Ectodermal cell (in vitro differentiated cells): ENCODE data around the gene NT5E.

ENCODE experiments used
- H3K27ac ChIP-seq: 2 replicates; pipeline ENCODE4 v1.7.0; 2013; ENCODE audit warnings: mild to moderate bottlenecking, low read depth, low read length; ENCODE audit not compliant: insufficient read depth, poor library complexity, severe bottlenecking
- H3K27me3 ChIP-seq: 2 replicates; pipeline ENCODE4 v1.7.0; 2013; ENCODE audit warnings: mild to moderate bottlenecking, low read length; ENCODE audit not compliant: insufficient read depth, control insufficient read depth, poor library complexity, severe bottlenecking
- H3K36me3 ChIP-seq: one replicate; pipeline ENCODE4 v1.7.0; 2013; ENCODE audit warnings: low read length; ENCODE audit not compliant: control insufficient read depth, insufficient read depth
- H3K4me1 ChIP-seq: one replicate; pipeline ENCODE4 v1.7.0; 2013; ENCODE audit warnings: low read length; ENCODE audit not compliant: control insufficient read depth, insufficient read depth
- H3K4me3 ChIP-seq: 2 replicates; pipeline ENCODE4 v1.7.0; 2013; ENCODE audit warnings: low read depth, low read length, control low read depth; ENCODE audit not compliant: insufficient read depth
- H3K9me3 ChIP-seq: 2 replicates; pipeline ENCODE4 v1.7.0; 2013; ENCODE audit warnings: mild to moderate bottlenecking, low read length, moderate library complexity; ENCODE audit not compliant: control insufficient read depth
- WGBS, 2 experiments: methylation state at CpG; one replicate each; pipeline ENCODE4 v1.1.7; 2013; ENCODE audit warnings: missing lambda C conversion rate in 2 of 2; 5-methylcytosine and 5-hydroxymethylcytosine counted together

The NT5E gene

DNA sequence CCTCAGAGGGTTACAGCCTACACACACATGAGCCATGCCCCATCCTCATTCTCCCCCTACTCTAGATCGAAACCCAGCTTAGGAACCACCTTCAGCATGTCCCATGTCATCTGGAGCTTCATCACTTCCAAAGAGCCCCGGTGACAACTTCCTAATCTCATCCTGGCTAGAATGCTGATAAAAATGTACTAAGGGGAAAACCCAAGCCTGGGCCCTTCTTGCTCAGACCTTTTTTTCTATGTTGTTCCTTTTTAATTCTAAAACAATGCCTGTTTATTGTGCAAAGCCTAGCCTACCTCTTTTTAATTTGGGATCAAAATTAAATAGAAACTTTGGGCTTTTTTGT lies 44.1 kb upstream of the NT5E start:
- H3K9me3 ChIP-seq, result no peaks in the 10 kb centered on the region
- no peak overlapping the region for H3K27ac ChIP-seq
- H3K4me1 ChIP-seq, result no peaks in the 10 kb centered on the region
- H3K27me3 ChIP-seq, result no peaks in the 10 kb centered on the region
- H3K36me3 ChIP-seq, result no peaks in the 10 kb centered on the region
- WGBS, 2 experiments, result 88 to 96% methylated on average over 2 of the region's 2 CpGs
- no peak overlapping the region for H3K4me3 ChIP-seq

DNA sequence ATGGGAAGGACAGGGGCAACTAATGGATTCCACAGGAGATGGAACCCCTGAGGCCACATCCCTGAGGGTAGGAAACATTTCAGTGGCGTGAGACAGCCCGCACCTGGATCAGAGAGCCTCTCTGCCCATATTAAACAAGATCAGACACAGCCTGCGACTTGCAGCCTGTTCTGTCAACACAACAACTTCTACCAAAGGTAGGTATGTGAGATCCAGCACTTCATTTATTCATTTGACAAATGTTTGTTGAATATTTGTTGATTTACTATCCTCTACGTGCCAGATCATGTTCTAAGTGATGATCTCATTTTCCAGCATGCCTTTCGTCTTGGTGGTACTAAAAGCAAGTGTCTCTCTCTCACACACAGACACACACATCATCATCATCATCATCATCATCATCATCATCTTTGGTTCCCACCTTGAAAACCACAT lies 43.2 kb upstream of the NT5E start:
- Histone ChIP-seq H3K27ac (no peak overlapping the region), H3K4me3 (no peak overlapping the region), H3K27me3 (no peaks in the 10 kb centered on the region), H3K36me3 (no peaks in the 10 kb centered on the region), H3K4me1 (no peaks in the 10 kb centered on the region), H3K9me3 (no peaks in the 10 kb centered on the region)
- WGBS, 2 experiments, result 90 to 93% methylated on average over 5 of the region's 5 CpGs

DNA sequence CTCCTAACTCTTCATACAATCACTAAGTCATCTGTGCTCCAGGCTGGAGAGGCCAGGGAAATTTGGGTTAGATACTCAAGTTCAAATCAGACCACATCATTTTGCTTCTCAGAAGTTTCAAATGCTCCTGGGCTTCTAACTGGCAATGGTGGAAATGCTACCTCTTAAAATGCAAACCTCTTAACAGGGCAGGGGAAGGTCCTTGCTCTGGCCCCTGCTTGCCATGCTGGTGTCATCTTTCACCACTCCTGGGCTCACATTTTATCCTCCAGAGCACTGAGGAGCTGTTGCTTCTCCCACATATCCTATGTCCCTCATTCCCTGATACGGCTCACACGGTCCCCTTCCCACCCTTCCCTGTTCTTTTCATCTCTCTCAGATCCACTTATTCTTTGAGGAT lies 41.8 kb upstream of the NT5E start:
- H3K4me3 ChIP-seq, result no peak overlapping the region
- WGBS, 2 experiments, result 72 to 82% methylated on average over 2 of the region's 2 CpGs
- no peaks in the 10 kb centered on the region for H3K36me3 ChIP-seq
- no peaks in the 10 kb centered on the region for H3K4me1 ChIP-seq
- no peak overlapping the region for H3K27ac ChIP-seq
- no peaks in the 10 kb centered on the region for H3K9me3 ChIP-seq
- H3K27me3 ChIP-seq, result no peaks in the 10 kb centered on the region

DNA sequence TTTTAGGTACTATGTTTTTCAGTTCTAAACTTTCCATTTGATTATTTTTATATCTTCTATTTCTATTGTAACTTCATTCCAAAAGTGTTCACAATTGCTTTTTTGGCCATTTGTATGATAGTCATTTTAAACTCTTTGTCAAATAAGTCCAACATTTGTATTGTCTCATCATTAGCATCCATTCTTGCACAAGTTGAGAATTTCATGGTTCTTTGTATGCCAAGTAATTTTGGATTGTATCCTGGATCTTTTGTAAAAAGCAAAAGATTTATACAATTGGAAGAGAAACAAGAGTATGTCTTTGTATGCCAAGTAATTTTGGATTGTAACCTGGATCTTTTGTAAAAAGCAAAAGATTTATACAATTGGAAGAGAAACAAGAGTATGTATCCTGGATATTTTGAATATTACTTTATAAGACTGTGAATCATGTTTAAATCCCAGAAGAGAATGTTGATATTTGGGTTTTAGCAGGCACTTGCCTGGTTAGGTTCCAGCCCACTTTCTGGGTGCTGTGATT lies 36.9 kb upstream of the NT5E start:
- Histone ChIP-seq H3K4me3 (no peak overlapping the region), H3K9me3 (no peaks in the 10 kb centered on the region), H3K36me3 (no peaks in the 10 kb centered on the region), H3K27me3 (no peaks in the 10 kb centered on the region), H3K4me1 (no peaks in the 10 kb centered on the region), H3K27ac (no peak overlapping the region)

DNA sequence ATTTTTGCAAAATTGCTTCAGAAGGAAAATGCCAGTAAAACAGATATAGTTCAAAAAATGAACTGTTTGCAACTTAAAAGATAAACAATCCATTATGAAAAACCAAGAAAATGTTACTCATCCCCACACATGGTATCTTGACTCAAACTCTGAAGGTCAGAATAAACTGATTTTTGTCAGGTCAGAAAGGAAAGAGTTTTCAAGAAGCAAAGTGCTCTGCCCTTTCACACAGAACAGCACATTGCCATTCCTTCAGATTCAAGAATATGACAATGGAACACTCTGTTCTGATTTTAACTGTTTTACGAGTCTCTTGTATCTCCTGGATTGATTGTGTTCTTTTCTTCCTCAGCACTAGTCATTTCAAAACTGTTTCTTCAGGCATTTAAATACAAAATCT lies 33.8 kb upstream of the NT5E start:
- Histone ChIP-seq H3K36me3 (no peaks in the 10 kb centered on the region), H3K27me3 (no peaks in the 10 kb centered on the region), H3K27ac (no peak overlapping the region), H3K4me3 (no peak overlapping the region), H3K9me3 (no peaks in the 10 kb centered on the region), H3K4me1 (no peaks in the 10 kb centered on the region)
- WGBS, 2 experiments, result 92 to 95% methylated on average over 1 of the region's 1 CpG

DNA sequence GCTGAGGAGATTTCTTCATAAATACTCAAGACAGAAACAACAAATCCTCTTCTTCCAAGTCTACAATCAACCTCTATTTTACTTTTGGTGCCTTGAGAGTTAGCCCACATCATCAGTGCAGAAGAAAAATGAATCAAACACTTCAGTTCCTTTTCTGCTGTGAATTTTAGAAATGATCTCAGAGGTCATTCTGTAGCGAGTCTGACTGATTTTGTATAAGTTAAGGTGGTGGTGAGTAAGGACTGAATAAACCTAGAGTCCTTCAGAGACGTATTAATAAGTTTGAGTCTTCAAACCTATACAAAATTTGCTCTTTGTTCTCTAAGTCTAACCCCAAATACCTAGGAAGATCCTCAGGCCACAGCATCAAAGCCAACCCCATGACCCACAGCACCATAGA lies 33.1 kb upstream of the NT5E start:
- Histone ChIP-seq H3K4me1 (no peaks in the 10 kb centered on the region), H3K36me3 (no peaks in the 10 kb centered on the region), H3K4me3 (no peak overlapping the region), H3K27ac (no peak overlapping the region), H3K27me3 (no peaks in the 10 kb centered on the region), H3K9me3 (no peaks in the 10 kb centered on the region)
- WGBS, 2 experiments, result 90 to 93% methylated on average over 2 of the region's 2 CpGs

DNA sequence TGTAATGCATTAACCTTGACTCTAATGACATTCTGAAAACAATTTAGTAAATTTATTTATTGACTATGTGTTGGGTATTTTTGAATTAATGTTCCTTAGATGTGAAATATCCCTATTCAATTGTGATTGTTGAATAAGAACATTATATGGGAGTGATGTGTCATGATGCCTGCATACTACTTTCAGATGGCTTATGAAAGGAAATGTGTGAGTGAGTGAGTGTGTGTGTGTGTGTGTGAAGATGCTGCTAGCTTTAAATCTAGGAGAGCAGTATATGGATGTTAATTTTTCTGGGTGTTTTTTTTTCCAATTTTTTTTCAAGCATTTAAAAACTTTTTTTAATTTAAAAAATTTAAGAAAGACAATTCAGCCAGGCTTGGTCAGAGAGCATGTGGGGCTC lies 32.5 kb upstream of the NT5E start:
- H3K4me3 ChIP-seq, result no peak overlapping the region

DNA sequence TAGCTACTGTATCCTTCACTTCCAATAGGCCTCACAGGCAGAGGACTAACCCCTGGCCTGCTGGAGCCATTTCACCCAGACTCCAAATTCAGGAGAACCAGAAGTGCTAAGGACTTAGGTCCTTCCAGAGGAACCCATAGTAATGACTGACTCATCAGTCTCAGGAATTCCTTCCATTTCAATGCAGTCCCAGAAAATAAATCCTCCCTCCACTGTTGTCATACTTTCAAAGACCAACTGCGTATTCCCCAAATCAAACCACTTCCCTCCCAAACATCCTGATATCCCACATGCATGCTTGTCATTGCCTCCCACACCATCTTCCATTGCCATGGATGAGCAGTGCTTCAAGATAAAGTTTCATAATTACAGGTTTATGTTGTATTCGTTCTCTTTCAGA lies 31.8 kb upstream of the NT5E start:
- no peaks in the 10 kb centered on the region for H3K4me1 ChIP-seq

More for the DNA sequence above, 32.5 kb upstream of the NT5E start:
- no peaks in the 10 kb centered on the region for H3K36me3 ChIP-seq
- H3K27me3 ChIP-seq, result no peaks in the 10 kb centered on the region
- H3K27ac ChIP-seq, result no peak overlapping the region
- H3K4me1 ChIP-seq, result no peaks in the 10 kb centered on the region
- no peaks in the 10 kb centered on the region for H3K9me3 ChIP-seq

DNA sequence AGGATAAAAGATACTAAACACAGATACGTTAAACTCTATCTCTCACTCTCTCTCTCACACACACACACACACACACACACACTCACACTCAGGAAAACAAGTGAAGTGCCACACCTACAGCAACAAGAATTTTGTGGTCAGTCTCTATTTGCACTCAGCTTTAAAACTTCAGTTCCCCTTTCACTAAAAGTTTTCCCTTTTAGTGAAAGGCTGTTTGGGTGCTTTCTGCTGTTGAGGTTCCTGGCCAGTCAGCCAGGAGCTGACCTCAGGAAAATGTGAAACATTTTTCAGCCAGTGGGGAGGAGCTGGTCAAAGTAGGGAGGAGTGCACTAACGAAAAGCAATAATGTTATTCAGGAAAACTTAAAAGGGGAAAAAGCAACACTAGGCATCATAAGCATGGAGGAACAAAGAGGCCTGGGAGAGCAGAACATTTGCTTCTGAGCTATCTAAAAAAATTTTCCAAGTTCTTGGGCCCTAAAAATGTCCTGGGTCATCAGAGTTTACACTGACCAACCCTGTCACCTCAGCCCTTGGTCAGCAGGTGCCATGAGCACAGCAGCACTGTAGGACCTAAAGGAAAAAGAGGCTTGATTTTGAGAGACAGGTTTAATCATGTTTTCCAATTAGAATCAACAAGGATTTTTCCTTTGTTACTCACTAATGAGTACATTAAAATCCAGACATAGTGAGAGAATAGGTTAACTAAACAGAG lies 30.7 kb upstream of the NT5E start:
- 89 to 93% methylated on average over 2 of the region's 2 CpGs for WGBS, 2 experiments
- H3K4me1 ChIP-seq, result no peaks in the 10 kb centered on the region
- H3K27ac ChIP-seq, result no peak overlapping the region
- no peak overlapping the region for H3K4me3 ChIP-seq
- no peaks in the 10 kb centered on the region for H3K36me3 ChIP-seq
- H3K9me3 ChIP-seq, result no peaks in the 10 kb centered on the region
- no peaks in the 10 kb centered on the region for H3K27me3 ChIP-seq

More for the DNA sequence above, 31.8 kb upstream of the NT5E start:
- 94% methylated on average over 2 of the region's 2 CpGs for WGBS, 2 experiments
- Histone ChIP-seq H3K27me3 (no peaks in the 10 kb centered on the region), H3K27ac (no peak overlapping the region), H3K4me3 (no peak overlapping the region), H3K36me3 (no peaks in the 10 kb centered on the region), H3K9me3 (no peaks in the 10 kb centered on the region)

DNA sequence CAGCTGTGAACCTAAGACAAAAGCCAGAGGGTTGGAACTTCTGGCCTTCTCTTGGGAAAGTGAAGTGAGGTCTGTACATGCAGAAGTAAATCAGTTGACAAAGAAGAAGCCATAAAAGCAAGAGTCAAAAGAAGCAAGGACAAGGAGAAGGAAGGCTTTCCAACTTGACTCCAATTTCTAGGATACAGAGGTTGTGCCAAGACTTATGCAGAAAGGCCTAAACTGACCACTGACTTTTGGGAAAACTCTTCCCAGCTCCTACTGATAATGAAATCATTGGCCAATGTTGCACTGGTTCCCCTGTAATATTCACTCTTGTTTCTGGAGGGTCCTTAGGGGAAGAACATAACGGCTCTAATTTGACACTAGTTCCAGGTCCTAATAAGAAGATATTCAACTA lies 29.3 kb upstream of the NT5E start:
- Histone ChIP-seq H3K4me1 (no peaks in the 10 kb centered on the region), H3K4me3 (no peak overlapping the region), H3K27ac (no peak overlapping the region), H3K36me3 (no peaks in the 10 kb centered on the region), H3K27me3 (no peaks in the 10 kb centered on the region), H3K9me3 (no peaks in the 10 kb centered on the region)
- 92 to 94% methylated on average over 1 of the region's 1 CpG for WGBS, 2 experiments

DNA sequence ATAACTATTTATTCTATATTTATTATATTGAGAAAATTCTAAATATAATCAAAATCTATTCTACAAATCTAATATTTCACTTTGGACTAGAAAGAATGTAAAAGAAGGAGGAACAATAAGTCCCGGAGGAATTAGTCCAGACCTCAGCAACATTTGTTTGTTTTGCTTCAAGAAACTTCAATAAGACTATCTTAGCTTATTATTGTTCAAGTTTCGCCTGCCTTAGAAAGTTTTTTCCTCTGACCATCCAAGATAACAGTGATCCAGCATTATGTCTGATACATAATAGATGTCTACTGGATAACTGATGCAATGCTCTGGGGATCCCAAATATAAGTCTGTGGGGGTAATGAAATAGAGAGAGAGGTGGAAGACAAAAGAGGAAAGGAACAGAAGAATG lies 28.7 kb upstream of the NT5E start:
- no peak overlapping the region for H3K4me3 ChIP-seq
- no peak overlapping the region for H3K27ac ChIP-seq
- H3K27me3 ChIP-seq, result no peaks in the 10 kb centered on the region
- H3K9me3 ChIP-seq, result no peaks in the 10 kb centered on the region
- no peaks in the 10 kb centered on the region for H3K36me3 ChIP-seq
- WGBS, 2 experiments, result 96 to 100% methylated on average over 2 of the region's 2 CpGs
- no peaks in the 10 kb centered on the region for H3K4me1 ChIP-seq
